Lower leg skin (tissue), 3 donors: ENCODE measurements around the gene GALNT2.

ENCODE experiments used
- POLR2A ChIP-seq, 2 donors: fragments of 450-650 bp; IDR thresholded peaks; one replicate each; pipeline ENCODE4 v1.6.1; 2016 to 2017; ENCODE audit warnings: antibody characterized with exemption in 2 of 2, mild to moderate bottlenecking in 1 of 2, moderate library complexity in 1 of 2
- TF ChIP-seq, protein P1 (sequence below), 3 donors: fragments of 450-650 bp; IDR thresholded peaks; one replicate each; pipeline ENCODE4 v1.5.1; 2016; ENCODE audit warnings: antibody characterized with exemption in 3 of 3, mild to moderate bottlenecking in 3 of 3, moderate library complexity in 2 of 3

DNA sequence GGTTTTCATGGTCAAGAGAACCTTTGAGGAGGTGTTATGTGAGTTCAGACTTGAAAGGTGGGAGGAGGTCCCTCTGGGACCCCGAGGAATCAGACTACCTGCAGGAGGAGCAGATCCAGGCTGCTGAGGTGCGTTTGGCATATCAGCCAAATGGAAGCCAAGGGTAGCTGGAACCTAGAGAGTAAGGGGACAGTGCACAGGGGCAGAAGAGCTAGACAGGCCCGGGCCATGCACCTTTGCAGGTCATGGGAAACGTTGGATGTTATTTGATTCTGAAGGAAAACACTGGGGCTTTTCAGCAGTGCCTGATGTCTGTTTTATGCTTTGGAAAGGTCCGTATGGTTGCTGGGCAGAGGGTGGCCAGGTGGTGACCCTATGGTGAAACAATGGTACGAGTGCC, 189.9 kb downstream of the GALNT2 start:
- TF ChIP-seq POLR2A (IDR thresholded peaks at IDR 0.05) = no peak
- TF ChIP-seq, protein P1, sequence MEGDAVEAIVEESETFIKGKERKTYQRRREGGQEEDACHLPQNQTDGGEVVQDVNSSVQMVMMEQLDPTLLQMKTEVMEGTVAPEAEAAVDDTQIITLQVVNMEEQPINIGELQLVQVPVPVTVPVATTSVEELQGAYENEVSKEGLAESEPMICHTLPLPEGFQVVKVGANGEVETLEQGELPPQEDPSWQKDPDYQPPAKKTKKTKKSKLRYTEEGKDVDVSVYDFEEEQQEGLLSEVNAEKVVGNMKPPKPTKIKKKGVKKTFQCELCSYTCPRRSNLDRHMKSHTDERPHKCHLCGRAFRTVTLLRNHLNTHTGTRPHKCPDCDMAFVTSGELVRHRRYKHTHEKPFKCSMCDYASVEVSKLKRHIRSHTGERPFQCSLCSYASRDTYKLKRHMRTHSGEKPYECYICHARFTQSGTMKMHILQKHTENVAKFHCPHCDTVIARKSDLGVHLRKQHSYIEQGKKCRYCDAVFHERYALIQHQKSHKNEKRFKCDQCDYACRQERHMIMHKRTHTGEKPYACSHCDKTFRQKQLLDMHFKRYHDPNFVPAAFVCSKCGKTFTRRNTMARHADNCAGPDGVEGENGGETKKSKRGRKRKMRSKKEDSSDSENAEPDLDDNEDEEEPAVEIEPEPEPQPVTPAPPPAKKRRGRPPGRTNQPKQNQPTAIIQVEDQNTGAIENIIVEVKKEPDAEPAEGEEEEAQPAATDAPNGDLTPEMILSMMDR (IDR thresholded peaks at IDR 0.05) = no peak
